Inferior parietal cortex (tissue), 1 donor: ENCODE measurements around the gene GABPA.

ENCODE experiments used
- DNase-seq: peaks from one replicate; pipeline ENCODE4 v3.0.0-alpha.2; 2016; ENCODE audit errors: extremely low spot score

Gene GABPA

DNA sequence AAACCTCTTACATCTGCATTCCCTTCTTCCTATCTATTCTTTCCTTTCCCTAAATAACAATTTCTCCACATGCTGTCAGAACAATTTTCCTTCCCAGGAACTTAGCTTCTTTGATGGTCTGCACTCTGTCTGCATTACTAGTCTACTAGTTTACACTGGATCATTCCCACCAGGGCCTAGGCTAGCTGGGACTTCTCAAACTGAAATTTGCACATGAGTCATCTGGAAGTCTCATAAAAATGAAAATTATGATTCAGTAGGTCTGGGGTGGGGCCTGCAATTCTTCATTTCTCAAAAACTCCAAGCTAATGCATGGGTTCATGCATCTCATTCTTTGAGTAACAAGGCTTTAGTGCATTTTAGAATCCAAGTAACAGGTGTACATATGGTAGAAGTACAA, 74.2 kb downstream of the GABPA start:
- no peak for DNase-seq

DNA sequence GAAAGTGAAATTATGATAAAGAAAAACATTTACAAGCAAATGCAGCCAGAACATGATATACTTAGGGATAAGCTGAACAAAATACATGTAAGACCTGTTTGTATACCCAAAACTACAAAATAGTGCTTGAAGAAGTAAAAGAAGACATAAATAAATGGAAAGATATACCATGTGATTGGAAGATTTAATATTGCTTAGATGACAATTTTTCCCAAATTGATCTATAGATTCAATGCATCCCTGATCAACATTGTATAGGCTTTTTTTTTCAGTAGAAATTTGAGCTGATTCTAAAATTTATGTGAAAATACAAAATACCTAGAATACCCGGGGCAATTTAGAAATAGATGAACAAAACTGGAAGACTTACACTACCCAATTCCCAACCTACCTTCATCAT, 76.4 kb downstream of the GABPA start:
- DNase-seq = no peak

DNA sequence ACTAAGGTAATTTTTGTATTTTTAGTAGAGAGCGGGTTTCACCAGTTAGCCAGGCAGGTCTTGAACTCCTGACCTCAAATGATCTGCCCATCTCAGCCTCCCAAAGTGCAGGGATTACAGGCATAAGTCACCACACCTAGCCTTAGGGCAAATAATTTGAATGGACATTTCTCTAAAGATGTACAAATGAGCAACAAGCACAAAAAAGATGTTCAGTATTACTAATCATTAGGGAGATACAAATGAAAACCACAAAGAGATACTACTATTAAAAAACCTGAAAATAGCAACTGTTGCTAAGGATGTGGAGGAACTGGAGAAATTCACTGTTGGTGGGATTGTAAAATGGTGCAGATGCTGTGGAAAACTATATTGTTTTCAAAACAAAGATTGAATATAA, 79.1 kb downstream of the GABPA start:
- no peak for DNase-seq

DNA sequence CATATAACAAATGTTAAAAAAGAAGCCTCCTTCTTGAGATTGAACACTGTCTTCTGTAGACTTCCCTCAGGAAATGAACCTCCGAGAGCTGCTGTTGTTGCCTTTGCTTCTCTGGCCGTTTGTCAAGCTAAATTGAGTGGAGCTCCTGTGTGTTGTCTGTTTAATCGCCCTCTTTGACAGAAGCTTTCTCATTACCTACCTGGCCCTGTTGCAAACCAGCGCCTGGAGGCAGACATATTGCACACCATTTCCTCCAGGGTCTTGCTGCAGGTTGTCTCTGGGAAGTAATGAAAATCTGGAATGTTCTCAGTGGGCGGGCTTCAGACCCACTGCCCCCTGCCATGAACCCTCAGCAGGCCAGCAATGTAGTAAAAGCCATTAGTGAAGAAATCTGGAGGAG, 83.3 kb downstream of the GABPA start:
- no peak for DNase-seq

DNA sequence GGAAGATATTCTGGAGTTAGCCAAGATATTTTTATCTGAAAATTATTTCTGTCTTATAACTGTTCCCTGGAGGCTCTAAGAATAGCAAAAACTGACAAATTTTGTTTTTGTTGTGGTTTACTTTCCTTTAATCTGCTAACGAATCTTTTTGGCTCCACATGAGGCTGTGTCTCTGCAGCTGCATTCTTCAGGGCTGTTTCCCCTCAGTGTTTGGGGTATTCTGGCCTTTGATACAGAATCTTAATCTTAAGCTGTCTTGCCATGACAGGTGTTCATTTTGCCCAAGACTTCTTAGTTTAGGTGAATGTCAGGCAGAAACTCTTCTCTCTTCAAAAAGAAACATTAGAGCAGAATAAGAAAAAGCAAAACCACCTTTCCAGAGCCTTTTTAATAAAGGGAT, 83.8 kb downstream of the GABPA start:
- DNase-seq = no peak
